ENCODE measurements around the gene LAMA5.

DNA sequence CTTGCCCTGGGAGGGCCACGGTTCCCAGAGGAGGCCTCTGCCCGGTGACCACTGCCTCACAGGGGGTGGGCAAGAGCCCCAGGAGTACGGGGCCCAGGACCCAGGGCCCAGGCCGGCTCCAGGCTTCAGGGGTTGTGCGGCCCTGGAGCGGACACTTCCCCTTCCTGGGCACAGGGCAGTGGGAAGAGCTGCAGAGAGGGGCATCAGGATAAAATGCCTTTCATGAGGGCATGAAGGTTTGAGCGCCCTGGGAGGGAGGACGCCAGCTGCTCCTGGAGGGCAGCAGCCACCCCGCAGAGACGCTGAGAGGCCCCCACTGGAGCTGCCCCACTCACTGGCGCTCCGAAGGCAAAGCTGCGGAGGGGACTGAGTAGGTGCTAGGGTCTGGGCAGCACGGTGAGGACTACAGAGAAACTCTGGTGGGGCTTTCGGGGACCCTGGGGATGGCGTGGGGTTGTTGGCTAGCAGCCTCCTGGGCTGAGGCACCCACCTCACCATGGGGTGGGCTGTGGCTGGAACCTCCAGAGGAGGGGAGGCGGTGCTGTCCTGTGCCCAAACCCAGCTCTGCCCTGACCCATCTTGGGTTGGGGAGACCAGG, 10.4 kb downstream of the LAMA5 start:
- TF ChIP-seq, protein P1, sequence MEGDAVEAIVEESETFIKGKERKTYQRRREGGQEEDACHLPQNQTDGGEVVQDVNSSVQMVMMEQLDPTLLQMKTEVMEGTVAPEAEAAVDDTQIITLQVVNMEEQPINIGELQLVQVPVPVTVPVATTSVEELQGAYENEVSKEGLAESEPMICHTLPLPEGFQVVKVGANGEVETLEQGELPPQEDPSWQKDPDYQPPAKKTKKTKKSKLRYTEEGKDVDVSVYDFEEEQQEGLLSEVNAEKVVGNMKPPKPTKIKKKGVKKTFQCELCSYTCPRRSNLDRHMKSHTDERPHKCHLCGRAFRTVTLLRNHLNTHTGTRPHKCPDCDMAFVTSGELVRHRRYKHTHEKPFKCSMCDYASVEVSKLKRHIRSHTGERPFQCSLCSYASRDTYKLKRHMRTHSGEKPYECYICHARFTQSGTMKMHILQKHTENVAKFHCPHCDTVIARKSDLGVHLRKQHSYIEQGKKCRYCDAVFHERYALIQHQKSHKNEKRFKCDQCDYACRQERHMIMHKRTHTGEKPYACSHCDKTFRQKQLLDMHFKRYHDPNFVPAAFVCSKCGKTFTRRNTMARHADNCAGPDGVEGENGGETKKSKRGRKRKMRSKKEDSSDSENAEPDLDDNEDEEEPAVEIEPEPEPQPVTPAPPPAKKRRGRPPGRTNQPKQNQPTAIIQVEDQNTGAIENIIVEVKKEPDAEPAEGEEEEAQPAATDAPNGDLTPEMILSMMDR (IDR thresholded peaks at IDR 0.05) = no peak
- TF ChIP-seq POLR2A (IDR thresholded peaks at IDR 0.05) = no peak

Measured in vagina (tissue), 2 donors.